AG09319 (cell line): Measurements from ENCODE around the gene ZNF319.

Experiments used
- DNase-seq: peaks from one replicate; pipeline ENCODE4 v3.0.0-alpha.2; 2010; ENCODE audit warnings: low read depth; ENCODE audit errors: extremely low read depth
- TF ChIP-seq, protein P1 (sequence below): IDR thresholded peaks from 2 replicates; pipeline ENCODE4 v1.5.1; 2011; ENCODE audit warnings: low read depth, mild to moderate bottlenecking, inconsistent platforms, low read length, moderate library complexity

Gene ZNF319

DNA sequence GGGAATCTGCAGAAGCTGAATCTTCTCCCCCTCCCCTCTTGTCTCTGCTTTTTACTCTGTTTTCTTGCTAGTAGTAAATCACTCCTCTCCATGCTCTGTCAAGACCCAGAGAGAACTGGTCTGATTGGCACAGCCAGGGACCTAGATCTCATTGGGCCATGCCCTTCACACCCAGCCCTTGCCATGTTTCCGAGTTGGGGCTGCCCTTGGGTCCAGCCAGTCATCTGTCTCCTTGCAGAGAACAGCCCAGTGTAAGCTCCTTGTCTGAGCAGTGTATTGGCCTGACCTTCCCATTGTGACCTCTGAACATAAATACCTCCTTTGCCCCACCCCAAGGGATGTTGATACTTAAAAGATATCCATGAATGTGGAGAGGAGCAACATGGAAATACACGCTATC lies 28.9 kb upstream of the ZNF319 start:
- DNase-seq = no peak

GRCh38 chr16:58028541-58029070 lies 28.1 kb upstream of the ZNF319 start:
- TF ChIP-seq, protein P1, sequence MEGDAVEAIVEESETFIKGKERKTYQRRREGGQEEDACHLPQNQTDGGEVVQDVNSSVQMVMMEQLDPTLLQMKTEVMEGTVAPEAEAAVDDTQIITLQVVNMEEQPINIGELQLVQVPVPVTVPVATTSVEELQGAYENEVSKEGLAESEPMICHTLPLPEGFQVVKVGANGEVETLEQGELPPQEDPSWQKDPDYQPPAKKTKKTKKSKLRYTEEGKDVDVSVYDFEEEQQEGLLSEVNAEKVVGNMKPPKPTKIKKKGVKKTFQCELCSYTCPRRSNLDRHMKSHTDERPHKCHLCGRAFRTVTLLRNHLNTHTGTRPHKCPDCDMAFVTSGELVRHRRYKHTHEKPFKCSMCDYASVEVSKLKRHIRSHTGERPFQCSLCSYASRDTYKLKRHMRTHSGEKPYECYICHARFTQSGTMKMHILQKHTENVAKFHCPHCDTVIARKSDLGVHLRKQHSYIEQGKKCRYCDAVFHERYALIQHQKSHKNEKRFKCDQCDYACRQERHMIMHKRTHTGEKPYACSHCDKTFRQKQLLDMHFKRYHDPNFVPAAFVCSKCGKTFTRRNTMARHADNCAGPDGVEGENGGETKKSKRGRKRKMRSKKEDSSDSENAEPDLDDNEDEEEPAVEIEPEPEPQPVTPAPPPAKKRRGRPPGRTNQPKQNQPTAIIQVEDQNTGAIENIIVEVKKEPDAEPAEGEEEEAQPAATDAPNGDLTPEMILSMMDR = no peak
- DNase-seq = no peak

More for the DNA sequence above, 28.9 kb upstream of the ZNF319 start:
- TF ChIP-seq, protein P1 = no peak

- TF ChIP-seq, protein P1 = no peak
- no peak for DNase-seq
Observed at GRCh38 chr16:58027916-58028455, 27.5 kb upstream of the ZNF319 start.

GRCh38 chr16:58027161-58027915 lies 26.9 kb upstream of the ZNF319 start:
- TF ChIP-seq, protein P1 = no peak
- no peak for DNase-seq

DNA sequence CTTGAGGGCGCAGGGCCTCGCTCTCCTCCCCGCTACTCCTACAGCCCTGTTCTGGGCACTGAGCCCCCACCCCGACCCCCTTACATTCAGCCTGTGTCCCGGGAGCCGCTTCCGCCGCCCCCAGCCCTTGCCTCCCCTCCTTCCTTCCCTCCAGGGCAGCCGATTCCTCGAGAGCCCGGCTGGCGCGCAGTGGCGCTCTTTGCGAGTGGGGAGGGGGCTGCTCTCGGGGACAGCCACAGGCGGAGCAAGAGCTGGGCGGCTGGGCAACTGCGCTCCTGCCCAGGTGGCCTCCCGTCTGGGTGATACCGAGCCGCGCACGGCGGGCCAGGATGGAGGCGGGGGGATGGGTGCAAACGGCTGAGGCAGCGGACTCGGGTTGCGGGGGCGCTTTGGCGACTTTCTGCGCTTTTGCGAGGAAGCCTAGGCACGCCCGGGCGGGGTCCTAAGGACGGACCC lies 26.3 kb upstream of the ZNF319 start:
- DNase-seq = no peak
- TF ChIP-seq, protein P1 = no peak

GRCh38 chr16:58026139-58026704 lies 25.8 kb upstream of the ZNF319 start:
- TF ChIP-seq, protein P1 = no peak
- DNase-seq = no peak
